ENCODE data around the gene GAB1. TPM values are rescaled to one million over a fixed set of nuclear protein-coding genes. Genes with fewer than 3 reads are reported as not detected.
"Not testable (repeated sequence)": the region's sequence is repeated elsewhere in the genome, so short reads cannot be mapped to it uniquely, and the experiment has no call there.

GAB1 gene
- total RNA-seq, 1 experiment from 2014 or later: 46.9 TPM

DNA sequence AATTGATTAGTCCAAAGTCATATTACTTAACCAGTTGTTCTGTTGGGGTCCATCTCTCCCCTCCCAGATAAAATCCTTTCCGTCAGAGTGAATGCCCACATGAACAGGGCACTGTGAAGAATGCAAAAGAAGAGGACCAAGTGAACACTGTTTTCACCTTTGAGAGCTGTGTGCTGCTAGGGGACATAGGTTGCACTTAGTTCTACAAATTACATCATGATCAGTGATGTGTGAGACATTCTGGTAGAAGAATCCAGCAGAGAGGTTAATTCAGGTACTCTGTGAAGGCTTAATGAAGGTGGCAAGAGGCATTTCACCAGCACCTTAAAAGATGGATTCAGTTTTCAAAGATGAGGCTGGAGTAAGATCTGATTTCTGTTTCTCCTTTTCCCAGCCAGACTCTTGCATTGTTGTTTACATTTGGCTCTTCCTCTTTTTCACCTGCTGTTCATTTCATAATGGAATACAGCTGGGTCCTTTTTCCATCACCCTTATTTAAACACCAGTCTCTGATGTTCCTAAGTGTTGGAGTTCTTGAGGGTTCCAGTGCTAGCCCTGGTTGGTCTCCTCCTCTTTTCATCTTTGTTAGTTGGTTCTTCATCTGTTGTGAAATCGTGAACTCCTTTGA lies 10.9 kb downstream of the GAB1 start:
- Histone ChIP-seq H3K36me3 (ENCODE audit: control insufficient read depth, insufficient read depth, low read length) (no peaks in the 10 kb centered on the region; the same call in 1 of the 2 replicates), H3K4me3 (ENCODE audit: low read depth, low read length) (no peak overlapping the region), H3K9me3 (no peaks in the 10 kb centered on the region), H3K4me1 (peaks cover 14% of the 10 kb centered on the region), H3K27me3 (replicated peaks; ENCODE audit: control insufficient read depth, insufficient read depth, low read length) (no peaks in the 10 kb centered on the region)
- ChIA-PET POLR2A (no interaction called here), CTCF (no interaction called here)
- Mint-ChIP-seq H3K9me3 (ENCODE audit: unreplicated experiment) (no peaks in the 10 kb centered on the region), H3K4me3 (ENCODE audit: unreplicated experiment) (no peak overlapping the region), H3K4me1 (ENCODE audit: low read depth, unreplicated experiment) (peaks cover 37% of the 10 kb centered on the region), H3K36me3 (ENCODE audit: insufficient read depth, unreplicated experiment) (peaks cover 27% of the 10 kb centered on the region), H3K27me3 (ENCODE audit: insufficient read depth, unreplicated experiment) (no peaks in the 10 kb centered on the region), H3K27ac (ENCODE audit: unreplicated experiment) (no peak overlapping the region)
- no peak for DNase-seq
- TF ChIP-seq, protein P1, sequence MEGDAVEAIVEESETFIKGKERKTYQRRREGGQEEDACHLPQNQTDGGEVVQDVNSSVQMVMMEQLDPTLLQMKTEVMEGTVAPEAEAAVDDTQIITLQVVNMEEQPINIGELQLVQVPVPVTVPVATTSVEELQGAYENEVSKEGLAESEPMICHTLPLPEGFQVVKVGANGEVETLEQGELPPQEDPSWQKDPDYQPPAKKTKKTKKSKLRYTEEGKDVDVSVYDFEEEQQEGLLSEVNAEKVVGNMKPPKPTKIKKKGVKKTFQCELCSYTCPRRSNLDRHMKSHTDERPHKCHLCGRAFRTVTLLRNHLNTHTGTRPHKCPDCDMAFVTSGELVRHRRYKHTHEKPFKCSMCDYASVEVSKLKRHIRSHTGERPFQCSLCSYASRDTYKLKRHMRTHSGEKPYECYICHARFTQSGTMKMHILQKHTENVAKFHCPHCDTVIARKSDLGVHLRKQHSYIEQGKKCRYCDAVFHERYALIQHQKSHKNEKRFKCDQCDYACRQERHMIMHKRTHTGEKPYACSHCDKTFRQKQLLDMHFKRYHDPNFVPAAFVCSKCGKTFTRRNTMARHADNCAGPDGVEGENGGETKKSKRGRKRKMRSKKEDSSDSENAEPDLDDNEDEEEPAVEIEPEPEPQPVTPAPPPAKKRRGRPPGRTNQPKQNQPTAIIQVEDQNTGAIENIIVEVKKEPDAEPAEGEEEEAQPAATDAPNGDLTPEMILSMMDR (IDR thresholded peaks at IDR 0.05; ENCODE audit: insufficient read depth in 1 of 2, low read depth in 1 of 2, low read length in 1 of 2, severe bottlenecking in 1 of 2, unreplicated experiment in 1 of 2): no peak
- TSS peak; percentile 80 for BruUV-seq (replicated peaks)
- intact Hi-C loops (cut with micrococcal nuclease; ENCODE audit: unreplicated experiment): loop anchor here (1.0 kb wide), 1 partner anchor 12 kb away; no protein-coding TSS in a partner anchor

DNA sequence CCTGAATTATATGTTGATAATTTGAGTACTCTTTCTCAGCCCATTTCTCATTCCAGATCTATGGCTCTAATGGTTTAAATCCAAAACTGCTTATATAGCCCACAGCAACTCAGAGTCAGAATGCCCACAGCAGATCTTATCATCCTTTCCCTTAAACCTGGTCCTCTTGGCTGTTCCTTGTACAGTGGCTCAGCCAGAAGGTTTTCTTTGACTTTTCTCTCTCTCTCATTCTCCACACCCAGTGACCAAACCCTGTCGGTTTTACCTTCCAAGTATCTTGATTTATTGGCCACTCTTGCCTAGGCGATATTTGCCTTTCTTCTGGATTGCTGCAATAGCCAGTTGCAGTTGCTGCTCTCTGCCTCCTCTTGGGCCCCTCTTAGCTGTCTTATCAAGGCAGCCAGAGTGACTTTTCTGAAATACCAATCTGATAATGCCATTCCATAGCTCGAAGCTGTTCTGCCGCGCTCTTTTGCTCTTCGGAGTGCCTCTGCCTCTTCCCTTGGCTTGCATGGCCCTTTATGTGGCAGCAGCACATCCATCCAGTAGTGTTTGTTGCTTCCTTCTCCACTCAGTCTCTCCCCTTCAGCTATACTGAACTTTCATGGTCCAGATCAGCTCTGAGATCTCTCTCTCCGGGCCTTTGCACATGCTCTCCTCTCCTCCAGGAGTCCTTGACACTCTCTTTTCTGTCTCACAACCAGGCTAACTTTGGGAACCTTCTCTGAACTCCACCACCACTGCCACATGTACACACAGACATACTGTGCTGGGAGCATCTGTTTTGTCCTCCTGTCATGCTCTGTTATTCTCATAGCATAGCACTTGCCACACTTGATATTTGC lies 11.8 kb downstream of the GAB1 start:
- peak; percentile 48 to 59 for DNase-seq

DNA sequence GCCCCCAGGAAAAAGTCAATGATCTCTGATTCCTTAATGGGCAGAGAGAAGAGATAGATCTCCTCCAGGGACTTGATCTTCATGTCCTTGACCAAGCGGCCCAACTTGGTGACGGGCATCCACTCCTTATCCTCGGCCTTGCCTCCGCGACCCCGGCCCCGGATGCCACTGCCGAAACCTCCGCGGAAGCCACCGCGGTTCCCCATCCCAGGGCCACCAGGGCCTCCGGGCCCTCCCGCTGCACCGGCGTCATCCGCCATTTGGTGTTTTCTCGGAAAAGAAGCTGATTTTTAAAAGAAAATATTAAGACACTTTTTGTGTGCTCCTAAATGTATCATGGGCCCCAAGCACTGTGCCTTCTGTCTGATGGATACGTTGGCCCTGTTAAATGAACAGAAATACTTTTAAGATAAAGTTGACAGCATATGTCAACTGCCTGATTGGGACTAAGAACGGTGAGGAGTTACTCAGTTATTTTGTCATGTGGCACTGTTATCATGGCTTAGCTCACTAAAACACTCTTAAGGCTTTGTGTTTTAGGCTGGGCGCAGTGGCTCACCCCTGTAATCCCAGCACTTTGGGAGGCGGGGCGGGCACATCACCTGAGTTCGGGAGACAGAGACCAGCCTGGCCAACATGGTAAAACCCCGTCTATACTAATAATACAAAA lies 13.3 kb downstream of the GAB1 start:
- BruUV-seq (replicated peaks): not testable (repeated sequence)

More for the DNA sequence above, 11.8 kb downstream of the GAB1 start:
- H3K36me3 Mint-ChIP-seq (ENCODE audit: insufficient read depth, unreplicated experiment): peaks cover 27% of the 10 kb centered on the region
- no peaks in the 10 kb centered on the region for H3K27me3 Mint-ChIP-seq (ENCODE audit: insufficient read depth, unreplicated experiment)
- ChIA-PET CTCF (no interaction called here), POLR2A (interaction anchor here (0.7 kb wide), 1 partner anchor 11 kb away, joined by 4 read pairs; no protein-coding TSS in a partner anchor)
- no peaks in the 10 kb centered on the region for H3K27me3 ChIP-seq (replicated peaks; ENCODE audit: control insufficient read depth, insufficient read depth, low read length)
- intact Hi-C loops (cut with micrococcal nuclease; ENCODE audit: unreplicated experiment): loop anchor here (1.0 kb wide), 1 partner anchor 11 kb away; no protein-coding TSS in a partner anchor
- H3K9me3 ChIP-seq: no peaks in the 10 kb centered on the region
- BruUV-seq (replicated peaks): no TSS peak
- H3K36me3 ChIP-seq (ENCODE audit: control insufficient read depth, insufficient read depth, low read length): no peaks in the 10 kb centered on the region; the same call in 1 of the 2 replicates
- no peaks in the 10 kb centered on the region for H3K9me3 Mint-ChIP-seq (ENCODE audit: unreplicated experiment)
- no peak overlapping the region for H3K27ac Mint-ChIP-seq (ENCODE audit: unreplicated experiment)
- no peak overlapping the region for H3K4me3 Mint-ChIP-seq (ENCODE audit: unreplicated experiment)
- TF ChIP-seq, protein P1 (IDR thresholded peaks at IDR 0.05; ENCODE audit: insufficient read depth in 1 of 2, low read depth in 1 of 2, low read length in 1 of 2, severe bottlenecking in 1 of 2, unreplicated experiment in 1 of 2): no peak
- H3K4me3 ChIP-seq (ENCODE audit: low read depth, low read length): no peak overlapping the region
- peaks cover 22% of the 10 kb centered on the region for H3K4me1 ChIP-seq
- H3K4me1 Mint-ChIP-seq (ENCODE audit: low read depth, unreplicated experiment): peaks cover 41% of the 10 kb centered on the region

More for the DNA sequence above, 13.3 kb downstream of the GAB1 start:
- CTCF ChIA-PET; intact Hi-C loops (cut with micrococcal nuclease; ENCODE audit: unreplicated experiment); H3K4me3 Mint-ChIP-seq (ENCODE audit: unreplicated experiment); H3K36me3 ChIP-seq (ENCODE audit: control insufficient read depth, insufficient read depth, low read length); H3K27me3 Mint-ChIP-seq (ENCODE audit: insufficient read depth, unreplicated experiment); H3K4me3 ChIP-seq (ENCODE audit: low read depth, low read length); H3K27me3 ChIP-seq (replicated peaks; ENCODE audit: control insufficient read depth, insufficient read depth, low read length); H3K9me3 Mint-ChIP-seq (ENCODE audit: unreplicated experiment); DNase-seq; H3K9me3 ChIP-seq; H3K27ac Mint-ChIP-seq (ENCODE audit: unreplicated experiment); POLR2A ChIA-PET: not testable (repeated sequence)
- peaks cover 28% of the 10 kb centered on the region for H3K4me1 ChIP-seq
- peaks cover 33% of the 10 kb centered on the region for H3K36me3 Mint-ChIP-seq (ENCODE audit: insufficient read depth, unreplicated experiment)
- H3K4me1 Mint-ChIP-seq (ENCODE audit: low read depth, unreplicated experiment): peaks cover 38% of the 10 kb centered on the region
